Dermis microvascular lymphatic vessel endothelial cell (primary cell): ENCODE data around the gene CDX4. TPM values are rescaled to one million over a fixed set of nuclear protein-coding genes. Genes with fewer than 3 reads are reported as not detected.
"Not testable (repeated sequence)": the region's sequence is repeated elsewhere in the genome, so short reads cannot be mapped to it uniquely, and the experiment has no call there.

ENCODE experiments used
- DNase-seq, 2 donors: peaks; one replicate each; pipeline versions ENCODE4 v3.0.0 to v3.0.0-alpha.2; 2010; ENCODE audit warnings: low read depth in 2 of 2
- total RNA-seq: library from RNA; depleted of rRNA; stranded (reverse); fragments of >200 nt; gene quantifications from 2 replicates; pipeline ENCODE4 v1.2.1, GENCODE V29; 2014

The CDX4 gene
- total RNA-seq: not detected in 2 replicates

- no peak for DNase-seq
Observed at GRCh38 chrX:73446831-73447230, at the start of gene CDX4. Gene CDX4 (plus strand): TSS chrX:73447053. CDS start chrX:73447254, 201 bp downstream.

- no peak for DNase-seq
Observed at GRCh38 chrX:73398185-73398914, 48.5 kb upstream of the CDX4 start.

GRCh38 chrX:73400136-73400748, 46.6 kb upstream of the CDX4 start:
- DNase-seq: no peak

GRCh38 chrX:73401591-73402266, 45.1 kb upstream of the CDX4 start:
- DNase-seq: no peak

GRCh38 chrX:73412930-73413329, 33.9 kb upstream of the CDX4 start:
- DNase-seq: no peak

- no peak for DNase-seq
Observed at GRCh38 chrX:73447311-73447794, 500 bp downstream of the CDX4 start.

- DNase-seq: no peak
Observed at GRCh38 chrX:73448379-73448778, 1.5 kb downstream of the CDX4 start.

GRCh38 chrX:73455171-73455570, 8.3 kb downstream of the CDX4 start:
- DNase-seq: no peak

GRCh38 chrX:73457306-73457705, 10.5 kb downstream of the CDX4 start:
- peak in 1 of 2 donors; percentile 34 for DNase-seq

GRCh38 chrX:73468376-73468775, 21.5 kb downstream of the CDX4 start:
- DNase-seq: no peak

- DNase-seq: no peak
Observed at GRCh38 chrX:73478961-73479360, 32.1 kb downstream of the CDX4 start.

- no peak for DNase-seq
Observed at GRCh38 chrX:73481521-73481920, 34.7 kb downstream of the CDX4 start.

- DNase-seq: no peak
Observed at GRCh38 chrX:73490661-73491060, 43.8 kb downstream of the CDX4 start.

GRCh38 chrX:73492178-73492577, 45.3 kb downstream of the CDX4 start:
- not testable (repeated sequence) for DNase-seq

Other genes with a start within 250 kb of the CDX4 start
- gene NAP1L2, start 232.2 kb upstream of the CDX4 start, total RNA-seq: 1.3 and 1.7 TPM in 2 replicates
- gene CHIC1, start 116.1 kb downstream of the CDX4 start, total RNA-seq: 5.6 and 6.7 TPM in 2 replicates